RPMI7951 (cell line): ENCODE measurements around the gene GNAQ. TPM values are rescaled to one million over a fixed set of nuclear protein-coding genes. Genes with fewer than 3 reads are reported as not detected.
"Not testable (repeated sequence)": the region's sequence is repeated elsewhere in the genome, so short reads cannot be mapped to it uniquely, and the experiment has no call there.

Source experiments
- DNase-seq: peaks from one replicate; pipeline ENCODE4 v3.0.0-alpha.2; 2012; ENCODE audit warnings: low read depth
- total RNA-seq: library from RNA; depleted of rRNA; stranded (reverse); fragments of >200 nt; shearing (Covaris generic); gene quantifications from 2 replicates; pipeline ENCODE4 v1.2.3, GENCODE V29; 2014

GNAQ gene
- total RNA-seq, 1 experiment from 2014 or later: 20.8 TPM

GRCh38 chr9:77878793-77879192 lies 152.8 kb downstream of the GNAQ start:
- not testable (repeated sequence) for DNase-seq

GRCh38 chr9:77877976-77878375 lies 153.6 kb downstream of the GNAQ start:
- no peak for DNase-seq

DNA sequence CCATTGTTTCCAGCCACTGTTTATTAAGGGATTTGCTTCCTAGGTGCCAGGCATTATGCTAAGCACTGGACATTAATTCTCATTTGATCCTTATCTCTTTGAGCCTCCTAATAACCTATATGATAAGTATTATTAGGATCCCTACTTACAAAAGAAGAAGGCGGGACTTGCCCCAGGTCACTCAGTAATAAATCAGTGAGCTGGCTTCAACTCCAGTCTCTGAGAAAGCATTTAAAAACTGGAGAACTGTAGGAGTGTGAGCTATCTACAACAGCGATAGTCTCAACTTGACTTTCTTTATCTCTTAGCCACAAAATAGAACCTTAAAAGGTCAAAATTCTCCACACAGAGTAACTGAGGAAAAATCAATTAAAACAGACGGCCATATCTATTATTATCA lies 155.0 kb downstream of the GNAQ start:
- no peak for DNase-seq

- no peak for DNase-seq
These were observed 155.5 kb downstream of the GNAQ start for GRCh38 chr9:77876091-77876490.

DNA sequence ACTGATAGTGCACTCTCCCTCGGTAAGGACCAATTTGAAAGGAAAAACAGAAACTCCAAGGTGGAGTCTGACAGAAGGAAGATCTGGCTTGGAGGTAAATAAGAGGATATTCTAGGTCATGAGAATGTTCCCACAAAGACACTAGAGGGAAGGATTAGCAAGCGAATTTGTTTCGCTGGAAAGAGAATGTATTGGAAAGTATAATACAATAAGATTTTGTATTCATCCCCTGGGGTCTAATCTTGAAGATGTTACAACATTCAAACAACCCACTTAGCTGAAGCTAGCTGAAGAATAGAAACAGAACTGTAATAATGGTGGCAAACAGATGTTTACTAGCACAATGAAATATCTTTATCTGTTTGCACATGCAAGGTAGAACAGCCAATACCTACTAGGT lies 158.7 kb downstream of the GNAQ start:
- no peak for DNase-seq

- DNase-seq: no peak
These were observed 159.4 kb downstream of the GNAQ start for GRCh38 chr9:77872177-77872576.

DNA sequence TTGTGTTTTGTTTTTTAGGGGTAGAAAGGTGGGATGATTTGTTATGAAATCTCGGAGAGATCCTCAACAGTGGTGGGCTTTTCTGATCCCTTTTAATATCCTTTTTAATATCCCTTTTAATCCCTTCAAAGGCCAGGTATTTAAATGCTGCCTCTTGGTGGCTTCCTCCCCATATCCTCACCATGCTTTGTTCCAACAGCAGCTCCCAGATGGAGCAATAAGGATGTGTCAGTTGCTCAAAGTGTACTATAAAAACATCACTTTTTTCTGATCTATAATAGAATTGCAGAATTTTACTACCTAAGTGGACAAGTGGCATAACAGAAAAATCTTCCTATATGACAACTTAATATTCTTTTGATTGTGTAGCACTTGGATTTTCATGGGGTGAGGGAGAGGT lies 160.1 kb downstream of the GNAQ start:
- DNase-seq: no peak

- DNase-seq: no peak
These were observed 164.7 kb downstream of the GNAQ start for GRCh38 chr9:77866878-77867277.

GRCh38 chr9:77865385-77866047 lies 166.1 kb downstream of the GNAQ start:
- DNase-seq: no peak

- peak; percentile 23 for DNase-seq
These were observed 167.3 kb downstream of the GNAQ start for GRCh38 chr9:77864211-77864889.

DNA sequence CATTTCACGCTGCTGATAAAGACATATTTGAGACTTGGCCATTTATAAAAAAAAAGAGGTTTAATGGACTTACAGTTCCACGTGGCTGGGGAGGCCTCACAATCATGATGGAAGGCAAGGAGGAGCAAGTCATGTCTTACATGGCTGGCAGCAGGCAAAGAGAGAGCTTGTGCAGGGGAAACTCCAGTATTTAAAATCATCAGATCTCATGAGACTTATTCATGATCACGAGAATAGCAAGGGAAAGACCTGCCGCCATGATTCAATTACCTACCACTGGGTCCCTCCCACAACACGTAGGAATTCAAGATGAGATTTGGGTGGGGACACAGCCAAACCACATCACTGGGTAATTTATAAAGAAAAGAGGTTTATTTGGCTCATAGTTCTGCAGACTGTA lies 168.0 kb downstream of the GNAQ start:
- not testable (repeated sequence) for DNase-seq

- DNase-seq: not testable (repeated sequence)
These were observed 170.7 kb downstream of the GNAQ start for GRCh38 chr9:77860953-77861352.

DNA sequence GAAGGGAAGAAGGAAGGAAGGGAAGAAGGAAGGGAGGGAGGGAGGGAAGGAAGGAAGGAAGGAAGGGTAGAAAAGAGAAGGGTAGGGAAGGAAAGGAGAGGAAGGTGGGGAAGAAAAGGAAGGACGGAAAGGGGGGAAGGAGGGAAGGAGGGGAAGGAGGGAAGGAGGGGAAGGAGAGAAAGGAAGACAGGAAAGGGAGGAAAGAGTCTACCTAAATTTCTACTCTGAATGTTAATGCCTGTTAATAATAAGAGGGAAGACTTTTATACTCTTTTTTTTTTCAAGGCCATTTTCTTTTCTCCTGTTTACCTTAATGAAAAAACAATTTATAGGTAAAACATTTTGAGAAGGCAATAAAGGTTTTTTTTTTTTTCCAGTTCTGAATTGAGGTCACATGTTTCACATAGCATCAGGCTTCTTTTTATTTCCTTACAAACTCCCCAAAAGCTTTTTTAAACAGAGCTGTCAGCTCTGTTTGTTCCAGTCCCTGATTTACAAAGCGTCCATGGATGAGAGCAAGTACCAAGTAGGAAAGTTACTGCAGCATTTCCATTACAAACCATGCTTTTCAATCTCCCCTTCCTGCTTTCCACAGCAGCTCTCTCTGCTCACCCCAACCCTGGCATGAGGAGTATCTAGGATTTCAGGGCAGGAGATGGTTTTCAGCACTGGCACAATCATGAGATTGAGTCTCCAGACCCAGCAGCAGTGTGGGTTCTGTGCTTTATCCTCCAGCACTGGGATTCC lies 173.9 kb downstream of the GNAQ start:
- DNase-seq: no peak

GRCh38 chr9:77856615-77857014 lies 175.0 kb downstream of the GNAQ start:
- no peak for DNase-seq

DNA sequence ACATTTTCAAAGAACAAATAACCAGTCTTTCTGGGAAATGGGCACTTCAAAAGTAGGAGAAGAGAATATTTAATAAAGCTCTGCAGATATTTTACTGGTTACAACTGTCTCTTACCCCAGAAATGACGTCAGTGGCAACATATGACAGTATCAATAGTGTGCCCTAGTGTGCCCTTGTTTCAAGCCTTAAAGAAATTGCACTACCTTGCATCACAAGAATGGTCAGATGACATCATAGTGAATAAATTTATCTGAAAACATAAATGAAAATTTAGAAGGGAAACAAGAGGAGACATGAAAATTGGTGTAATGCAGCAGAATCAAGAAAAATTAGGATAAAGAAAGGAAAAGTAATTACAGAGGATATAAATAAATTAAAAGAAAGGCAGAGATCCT lies 176.7 kb downstream of the GNAQ start:
- no peak for DNase-seq

DNA sequence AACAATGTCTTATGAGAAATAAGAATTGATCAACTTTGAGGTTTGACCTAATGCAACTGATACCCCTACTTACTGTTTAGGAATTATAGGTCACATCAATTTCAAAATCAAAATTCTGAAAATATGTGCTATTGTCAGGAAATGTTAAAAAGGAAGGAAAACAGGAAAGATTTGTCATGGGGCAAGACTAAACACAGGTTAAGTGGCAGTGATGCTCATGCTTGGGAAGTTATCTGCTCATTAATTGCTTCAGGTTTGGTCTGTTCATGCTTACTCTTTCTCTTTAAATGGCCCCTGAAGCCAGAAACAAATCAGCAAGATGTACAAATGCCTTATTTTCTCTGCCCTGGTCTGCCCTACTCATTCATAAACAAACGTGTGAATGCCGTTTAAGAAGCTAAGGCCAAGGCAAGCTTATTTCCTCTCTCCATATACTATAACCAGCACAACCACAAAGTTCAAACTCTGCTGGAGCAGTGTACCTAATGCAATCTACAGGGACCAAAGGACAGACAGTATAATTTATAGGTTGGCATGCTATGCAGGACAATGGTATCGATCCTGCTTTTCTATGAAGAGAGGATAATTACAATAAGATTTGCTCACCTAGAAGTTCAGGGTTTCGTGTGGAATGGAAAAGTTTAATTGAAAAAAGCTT lies 177.2 kb downstream of the GNAQ start:
- no peak for DNase-seq

- DNase-seq: no peak
These were observed 177.9 kb downstream of the GNAQ start for GRCh38 chr9:77853716-77854115.

GRCh38 chr9:77851882-77852595 lies 179.6 kb downstream of the GNAQ start:
- no peak for DNase-seq

DNA sequence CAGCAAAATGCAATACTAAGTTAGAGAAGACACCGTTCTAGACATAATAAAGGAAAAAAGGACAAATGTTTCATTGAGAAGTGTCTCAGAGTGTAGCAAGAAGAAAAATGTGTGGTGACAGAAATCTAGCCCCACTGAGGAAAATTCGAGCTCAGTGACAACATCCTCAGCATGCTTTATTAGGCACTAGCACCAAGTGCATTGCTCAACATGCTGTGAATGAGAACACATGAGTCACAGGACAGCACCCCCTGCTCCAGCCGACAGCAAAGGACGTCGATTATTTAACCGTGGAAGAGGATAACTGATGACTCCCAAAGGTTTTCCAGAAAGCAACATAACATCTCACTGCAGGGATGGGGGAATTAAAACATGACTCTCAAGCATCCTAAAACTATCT lies 182.7 kb downstream of the GNAQ start:
- DNase-seq: peak; percentile 77

DNA sequence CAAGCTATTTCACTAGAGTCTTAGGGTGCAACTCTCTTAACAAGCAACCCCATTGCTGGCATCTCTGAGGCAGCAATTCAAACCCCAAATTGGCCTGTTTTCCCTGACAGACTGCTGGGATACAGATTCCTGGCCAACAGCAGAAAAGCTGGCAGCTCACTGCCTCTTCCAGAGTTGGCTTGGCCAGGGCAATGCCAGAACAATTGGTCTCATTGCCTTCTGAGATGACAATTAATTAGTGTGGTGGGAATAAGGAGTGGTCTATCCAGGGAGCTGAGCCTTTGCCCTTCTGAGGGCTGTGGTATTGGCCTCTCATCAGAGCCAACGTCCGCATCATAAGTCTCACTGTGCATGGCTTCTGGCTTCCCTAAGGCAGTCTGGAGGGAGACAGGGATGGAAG lies 183.2 kb downstream of the GNAQ start:
- peak; percentile 46 for DNase-seq

DNA sequence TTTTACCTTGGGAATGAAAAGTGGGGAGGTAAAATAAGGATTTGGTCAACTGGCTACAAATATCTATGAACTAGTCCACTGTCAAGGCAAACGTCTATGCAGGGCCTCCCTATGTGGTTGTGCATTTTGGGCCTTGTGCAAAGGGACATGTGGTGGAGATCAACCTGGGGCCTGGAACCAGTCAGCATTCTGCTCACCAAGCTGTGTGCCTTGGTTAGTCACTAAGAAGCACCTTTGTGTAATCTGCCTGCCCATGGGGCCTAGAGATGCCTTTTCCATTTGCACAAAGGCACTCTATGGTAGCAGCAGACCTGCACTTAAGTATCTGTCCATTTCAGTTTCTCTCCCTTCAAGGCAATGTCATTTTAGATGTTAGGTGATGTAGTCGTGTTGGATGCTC lies 184.0 kb downstream of the GNAQ start:
- DNase-seq: no peak

- peak; percentile 70 for DNase-seq
These were observed 184.5 kb downstream of the GNAQ start for GRCh38 chr9:77847059-77847499.
